HepG2 (cell line): Measurements from ENCODE around the gene RNF222. TPM values are rescaled to one million over a fixed set of nuclear protein-coding genes. Genes with fewer than 3 reads are reported as not detected.

Experiments used
- ADNP ChIP-seq: sonication (generic); formaldehyde crosslinking; IDR thresholded peaks from 2 replicates; pipeline ENCODE4 v1.4.0; 2020; ENCODE audit warnings: missing genetic modification reagents
- CEBPG ChIP-seq: IDR thresholded peaks from 2 replicates; pipeline ENCODE4 v1.6.1; 2016
- CHD4 ChIP-seq: fragments of 200-600 bp; sonication (generic); IDR thresholded peaks from 2 replicates; pipeline ENCODE4 v1.7.0; 2017; ENCODE audit warnings: mild to moderate bottlenecking, low read length, borderline replicate concordance
- FOXJ3 ChIP-seq: sonication (generic); formaldehyde crosslinking; IDR thresholded peaks from 2 replicates; pipeline ENCODE4 v1.4.0; 2020; ENCODE audit warnings: missing genetic modification reagents, mild to moderate bottlenecking, borderline replicate concordance
- HMGXB3 ChIP-seq: sonication (generic); formaldehyde crosslinking; IDR thresholded peaks from 2 replicates; pipeline ENCODE4 v1.4.0; 2020; ENCODE audit warnings: missing genetic modification reagents, borderline replicate concordance
- HNF1A ChIP-seq, 2 experiments: sonication (generic) in 1 of 2; formaldehyde crosslinking in 1 of 2; IDR thresholded peaks; 2 replicates each; pipeline versions ENCODE4 v1.4.0 to v1.6.1; 2016 to 2020; ENCODE audit warnings: borderline replicate concordance in 1 of 2, low read depth in 1 of 2, mild to moderate bottlenecking in 1 of 2, missing genetic modification reagents in 1 of 2
- IKZF1 ChIP-seq: fragments of 450-650 bp; IDR thresholded peaks from 2 replicates; pipeline ENCODE4 v1.7.1; 2016
- KLF11 ChIP-seq: IDR thresholded peaks from 2 replicates; pipeline ENCODE4 v1.6.1; 2016; ENCODE audit warnings: missing compliant biosample characterization
- MXD3 ChIP-seq: IDR thresholded peaks from 2 replicates; pipeline ENCODE4 v1.6.1; 2016; ENCODE audit warnings: mild to moderate bottlenecking, missing biosample characterization, missing genetic modification reagents
- NFE2L1 ChIP-seq: sonication (generic); formaldehyde crosslinking; IDR thresholded peaks from 2 replicates; pipeline ENCODE4 v1.4.0; 2020; ENCODE audit warnings: missing genetic modification reagents, mild to moderate bottlenecking, borderline replicate concordance
- NFIC ChIP-seq: IDR thresholded peaks from 2 replicates; pipeline ENCODE4 v1.6.1; 2012; ENCODE audit warnings: mild to moderate bottlenecking, low read length, inconsistent platforms
- RNF2 ChIP-seq: fragments of 450-650 bp; conservative IDR thresholded peaks from 2 replicates; pipeline ENCODE4 v1.6.1; 2016; ENCODE audit warnings: low read depth
- ZNF264 ChIP-seq: sonication (generic); formaldehyde crosslinking; IDR thresholded peaks from 2 replicates; pipeline ENCODE4 v1.4.0; 2020; ENCODE audit warnings: missing genetic modification reagents
- ZNF354B ChIP-seq: sonication (generic); formaldehyde crosslinking; IDR thresholded peaks from 2 replicates; pipeline ENCODE4 v1.8.0; 2022; ENCODE audit warnings: mild to moderate bottlenecking, missing genetic modification reagents
- ZNF660 ChIP-seq: sonication (generic); formaldehyde crosslinking; IDR thresholded peaks from 2 replicates; pipeline ENCODE4 v1.5.1; 2020; ENCODE audit warnings: mild to moderate bottlenecking, low read depth, missing genetic modification reagents, borderline replicate concordance
- ZNF800 ChIP-seq: sonication (generic); formaldehyde crosslinking; IDR thresholded peaks from 2 replicates; pipeline ENCODE4 v1.4.0; 2020; ENCODE audit warnings: missing genetic modification reagents
- polyA plus RNA-seq, 8 experiments: library from polyadenylated mRNA; depleted of rRNA in 3 of 8; stranded (reverse) in 7 of 8; unstranded in 1 of 8; fragments of >200 nt; fragmentation: Illumina TruSeq in 4 of 8; extraction: Trizol in 4 of 8; gene quantifications; 2 replicates each; pipeline versions ENCODE4 v1.2.1 to v1.2.3, GENCODE V29; 2011 to 2016; ENCODE audit warnings: low read depth in 4 of 8, missing spikeins in 1 of 8, mixed read lengths in 1 of 8; ENCODE audit not compliant: insufficient read depth in 1 of 8
- total RNA-seq, 5 experiments: library from RNA; depleted of rRNA; stranded (reverse); fragments of >200 nt; fragmentation: Illumina TruSeq; extraction: Trizol; gene quantifications; 2 replicates each; pipeline ENCODE4 v1.2.3, GENCODE V29; 2016; ENCODE audit warnings: low read depth in 1 of 5

RNF222 gene
- total and polyA plus RNA-seq, 2 of the 13 experiments (the other 11 are each of a cell fraction or from before 2014, with no cell fraction given) = not detected

- peak; percentile 69; the same call in 1 of the 2 replicates for TF ChIP-seq HMGXB3
- no peak for TF ChIP-seq IKZF1
- TF ChIP-seq KLF11 (CRISPR knock-in tag) = peak; percentile 96; the same call in 1 of the 2 replicates
- no peak for TF ChIP-seq ADNP (CRISPR knock-in tag)
- TF ChIP-seq ZNF354B = no peak
- no peak for TF ChIP-seq ZNF660
- TF ChIP-seq HNF1A (IDR thresholded peaks at IDR 0.05; ENCODE audit: low read depth) = peak; percentile 56; the same call in 1 of the 2 replicates
- TF ChIP-seq HNF1A (CRISPR knock-in tag; IDR thresholded peaks at IDR 0.05; ENCODE audit: borderline replicate concordance) = peak; percentile 87; the same call in 1 of the 2 replicates
- no peak for TF ChIP-seq RNF2
- no peak for TF ChIP-seq NFE2L1 (CRISPR knock-in tag)
- peak; percentile 98 for TF ChIP-seq NFIC
- TF ChIP-seq MXD3 (CRISPR knock-in tag) = no peak
- peak; percentile 97 for TF ChIP-seq FOXJ3
- TF ChIP-seq ZNF800 (CRISPR knock-in tag) = peak; percentile 76
- peak; percentile 75; the same call in 1 of the 2 replicates for TF ChIP-seq CHD4
- TF ChIP-seq ZNF264 (CRISPR knock-in tag) = peak; percentile 92
- TF ChIP-seq CEBPG (CRISPR knock-in tag) = peak; percentile 94
Measured at GRCh38 chr17:8420041-8420934, 22.7 kb upstream of the RNF222 start (continued).
